GM19035 (cell line): ENCODE measurements around the gene LSM14B.
"Not testable (repeated sequence)": the region's sequence is repeated elsewhere in the genome, so short reads cannot be mapped to it uniquely, and the experiment has no call there.

Experiments used
- ATAC-seq: cut with Tn5 transposase; IDR thresholded peaks from one replicate; pipeline ENCODE4 v1.9.1; 2021; ENCODE audit not compliant: unreplicated experiment

Gene LSM14B

DNA sequence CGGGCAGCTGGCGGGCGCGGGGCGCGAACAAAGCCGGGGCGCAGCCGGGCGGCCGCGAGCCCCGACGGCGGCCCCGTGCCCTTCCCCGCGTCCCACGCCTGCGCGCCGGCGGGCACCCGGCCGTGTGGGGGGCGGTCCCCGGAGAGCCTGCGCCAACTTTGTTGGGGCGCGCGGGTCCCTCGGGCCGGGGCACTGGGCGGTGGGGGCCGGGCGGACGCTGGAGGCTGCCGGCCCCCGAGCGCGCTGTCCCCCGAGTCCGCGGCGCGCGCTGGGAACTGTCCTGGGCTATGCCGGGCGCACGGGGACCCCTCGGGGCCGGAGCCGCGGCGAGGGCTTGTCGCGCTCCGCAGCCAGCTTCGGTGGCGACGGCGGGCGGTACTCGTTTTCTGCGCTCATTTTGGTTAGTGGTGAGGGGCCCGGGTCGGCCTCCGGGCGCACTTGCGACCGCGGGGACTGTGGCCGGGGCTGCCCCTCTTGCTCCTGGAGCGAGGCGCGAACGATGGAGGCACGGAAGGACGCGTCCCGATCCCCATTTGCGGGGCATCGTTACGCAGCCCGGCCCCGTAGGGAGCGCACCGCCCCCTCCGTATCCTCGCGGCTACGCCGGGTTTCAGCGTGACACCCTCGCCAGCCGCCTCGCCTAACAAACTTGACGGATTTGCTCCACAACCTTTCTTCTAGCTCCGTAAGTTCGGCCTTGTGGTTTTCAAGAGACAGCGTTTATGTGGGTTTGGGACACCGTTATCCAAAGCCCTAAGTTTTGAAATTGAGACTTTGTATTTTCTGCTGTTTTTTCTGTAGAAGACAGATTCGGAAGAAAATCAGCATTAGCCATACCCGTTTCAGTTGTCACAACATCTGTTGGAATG lies 21.9 kb downstream of the LSM14B start:
- peak; percentile 28 for ATAC-seq

- ATAC-seq, result no peak
These were observed 23.4 kb downstream of the LSM14B start for GRCh38 chr20:62145688-62146018.

DNA sequence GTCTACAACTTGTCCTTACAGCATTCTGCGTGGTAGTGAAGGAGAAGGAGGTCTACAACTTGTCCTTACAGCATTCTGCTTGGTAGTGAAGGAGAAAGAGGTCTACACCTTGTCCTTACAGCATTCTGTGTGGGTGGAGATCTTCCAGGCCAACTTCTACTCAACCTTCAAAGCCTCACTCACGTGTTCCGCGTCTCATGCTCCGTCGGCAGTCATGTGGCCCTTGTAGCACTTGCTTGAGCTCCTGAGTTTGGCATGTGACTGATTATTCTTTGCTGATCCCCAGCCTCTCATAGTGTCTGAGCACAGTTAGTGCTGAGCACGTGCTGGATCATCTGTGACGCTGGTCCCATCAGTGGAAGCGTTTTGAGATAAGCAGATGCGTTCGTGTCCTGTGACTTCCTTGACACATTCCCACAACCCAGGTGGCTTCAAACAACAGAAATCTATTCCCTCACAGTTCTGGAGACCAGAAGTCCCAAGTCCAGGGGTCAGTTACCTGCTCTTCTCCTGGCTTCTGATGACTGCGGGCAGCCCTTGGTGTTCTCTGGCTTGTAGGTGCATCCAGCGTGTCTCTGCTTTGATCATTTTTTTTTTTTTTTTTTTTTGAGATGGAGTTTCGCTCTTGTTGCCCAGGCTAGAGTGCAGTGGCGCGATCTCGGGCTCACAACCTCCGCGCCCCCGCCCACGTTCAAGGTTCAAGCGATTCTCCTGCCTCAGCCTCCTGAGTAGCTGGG lies 23.9 kb downstream of the LSM14B start:
- no peak for ATAC-seq

GRCh38 chr20:62147125-62147524 lies 24.9 kb downstream of the LSM14B start:
- no peak for ATAC-seq

GRCh38 chr20:62147528-62147927 lies 25.3 kb downstream of the LSM14B start:
- ATAC-seq, result no peak

GRCh38 chr20:62148383-62148782 lies 26.1 kb downstream of the LSM14B start:
- not testable (repeated sequence) for ATAC-seq

- ATAC-seq, result no peak
These were observed 26.6 kb downstream of the LSM14B start for GRCh38 chr20:62148908-62149314.

DNA sequence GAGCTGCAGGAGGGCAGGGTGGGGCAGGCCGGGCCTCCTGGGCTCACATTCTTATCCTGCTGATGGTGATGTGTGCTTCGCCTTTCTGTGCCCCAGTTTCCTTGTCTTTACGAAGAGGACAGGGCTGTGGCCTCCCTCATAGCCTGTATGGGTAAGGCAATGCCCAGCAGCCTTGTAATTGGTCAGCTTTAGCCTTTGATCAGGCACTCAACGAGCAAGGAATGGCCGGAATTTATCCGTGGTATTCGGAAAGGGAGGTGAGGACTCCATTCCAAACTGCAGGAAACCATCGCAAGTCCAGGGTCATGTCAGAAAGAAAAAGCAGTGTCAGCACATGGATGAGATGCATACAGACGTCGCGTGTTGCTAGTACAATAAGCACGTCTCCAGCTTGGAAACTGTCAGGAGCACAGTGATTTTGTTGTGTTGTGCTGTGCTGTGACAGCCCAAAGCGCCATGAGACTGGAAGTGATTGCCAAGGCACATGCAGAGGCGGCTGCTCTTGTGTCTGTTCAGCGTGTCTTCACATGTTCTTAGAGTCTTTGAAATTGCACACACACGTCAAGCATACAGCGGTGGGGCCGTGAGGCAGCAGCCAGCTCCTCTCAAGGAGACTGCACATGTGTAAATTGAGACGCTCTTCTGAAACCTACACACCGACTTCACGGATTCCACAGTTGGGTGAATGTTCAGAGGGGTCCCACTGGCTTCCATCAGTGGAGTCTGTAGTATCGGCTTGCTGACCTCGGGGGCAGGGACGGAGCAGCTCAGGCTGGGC lies 27.4 kb downstream of the LSM14B start:
- no peak for ATAC-seq

DNA sequence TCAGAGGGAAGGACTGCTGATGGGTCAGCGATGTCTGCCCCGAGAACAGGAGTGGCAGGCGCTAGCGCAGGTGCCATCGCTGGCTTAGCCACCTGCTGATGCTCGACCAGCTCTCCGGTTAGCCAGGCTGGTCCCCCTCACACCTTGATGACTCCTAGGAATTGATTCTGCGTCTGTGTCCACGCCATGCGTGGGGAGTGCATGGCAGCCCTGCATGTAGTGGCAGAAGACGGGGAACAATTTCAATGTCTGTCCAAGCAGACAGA lies 28.0 kb downstream of the LSM14B start:
- ATAC-seq, result no peak

DNA sequence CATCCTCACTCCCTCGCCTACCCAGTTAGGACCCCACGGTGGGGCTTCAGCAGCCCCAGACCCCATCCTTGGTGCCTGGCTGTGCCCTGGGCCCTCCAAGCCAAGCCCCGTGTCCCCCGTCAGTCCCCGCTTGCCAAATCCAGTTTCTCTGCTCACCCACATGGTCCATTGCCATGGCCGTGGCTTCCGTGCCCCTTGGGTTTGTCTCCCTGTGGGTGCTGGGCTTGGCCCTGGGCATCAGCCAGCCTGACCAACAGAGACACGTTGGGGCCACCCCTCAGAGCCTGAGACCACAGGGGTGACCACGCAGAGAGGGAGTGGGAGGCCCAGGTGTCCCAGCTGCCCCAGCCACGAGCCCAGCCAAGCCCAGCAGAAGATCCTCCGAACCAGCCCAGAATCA lies 28.9 kb downstream of the LSM14B start:
- ATAC-seq, result no peak

GRCh38 chr20:62151835-62152364 lies 29.6 kb downstream of the LSM14B start:
- no peak for ATAC-seq

DNA sequence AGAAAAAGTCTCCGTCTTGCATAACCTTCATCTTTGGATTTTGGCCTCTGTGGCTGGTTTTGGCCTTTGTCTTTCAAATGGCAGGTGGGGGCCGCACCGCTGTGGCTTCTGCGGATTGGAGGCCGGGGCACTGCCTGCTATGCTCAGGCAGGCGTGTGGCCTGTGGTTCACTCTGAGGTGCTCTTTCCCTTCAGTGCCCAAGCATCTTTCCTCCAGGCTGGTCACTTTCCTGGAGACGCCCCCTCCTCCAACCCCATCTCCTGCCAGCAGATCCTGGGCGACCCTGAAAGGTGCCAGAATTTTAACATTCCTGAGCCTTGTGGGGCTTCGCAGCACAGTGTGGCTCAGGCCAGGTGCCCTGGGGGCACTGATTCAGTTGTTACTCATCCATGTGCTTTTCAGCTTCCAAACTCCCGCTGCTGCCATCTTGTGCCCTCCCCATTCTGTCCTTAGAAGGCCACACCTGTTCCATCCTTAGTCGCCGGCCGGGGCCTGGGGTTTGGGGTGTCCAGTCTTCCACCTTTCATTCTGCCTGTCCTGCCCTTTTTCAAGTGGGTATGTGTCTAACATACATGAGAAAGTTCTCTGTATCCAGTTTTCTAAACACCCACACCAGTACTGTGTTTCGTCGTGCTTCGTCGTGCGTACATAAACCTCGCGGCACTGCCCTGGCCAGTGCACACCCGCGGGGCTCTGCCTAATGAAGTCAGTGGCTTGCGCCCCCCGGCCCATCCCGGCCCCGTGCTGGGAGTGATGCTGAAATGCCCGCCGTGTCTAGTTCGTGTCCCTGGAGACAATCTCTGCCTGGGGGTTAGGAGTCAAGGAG lies 33.4 kb downstream of the LSM14B start:
- ATAC-seq, result no peak

DNA sequence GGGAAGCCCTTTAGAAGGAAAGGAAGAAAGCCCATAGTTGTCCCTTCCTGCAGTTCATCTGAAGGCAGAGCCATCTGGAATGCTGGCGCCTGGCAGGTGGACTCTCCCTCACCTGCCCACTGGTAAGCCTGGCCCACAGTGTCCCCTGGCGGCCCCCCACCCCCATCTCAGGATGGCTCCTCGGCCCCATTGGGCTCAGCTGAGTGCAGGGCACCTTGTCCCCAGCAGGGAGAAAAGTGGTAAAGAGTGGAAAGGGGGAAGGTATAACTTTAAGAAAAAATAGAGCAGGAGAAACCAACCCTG lies 33.9 kb downstream of the LSM14B start:
- no peak for ATAC-seq

DNA sequence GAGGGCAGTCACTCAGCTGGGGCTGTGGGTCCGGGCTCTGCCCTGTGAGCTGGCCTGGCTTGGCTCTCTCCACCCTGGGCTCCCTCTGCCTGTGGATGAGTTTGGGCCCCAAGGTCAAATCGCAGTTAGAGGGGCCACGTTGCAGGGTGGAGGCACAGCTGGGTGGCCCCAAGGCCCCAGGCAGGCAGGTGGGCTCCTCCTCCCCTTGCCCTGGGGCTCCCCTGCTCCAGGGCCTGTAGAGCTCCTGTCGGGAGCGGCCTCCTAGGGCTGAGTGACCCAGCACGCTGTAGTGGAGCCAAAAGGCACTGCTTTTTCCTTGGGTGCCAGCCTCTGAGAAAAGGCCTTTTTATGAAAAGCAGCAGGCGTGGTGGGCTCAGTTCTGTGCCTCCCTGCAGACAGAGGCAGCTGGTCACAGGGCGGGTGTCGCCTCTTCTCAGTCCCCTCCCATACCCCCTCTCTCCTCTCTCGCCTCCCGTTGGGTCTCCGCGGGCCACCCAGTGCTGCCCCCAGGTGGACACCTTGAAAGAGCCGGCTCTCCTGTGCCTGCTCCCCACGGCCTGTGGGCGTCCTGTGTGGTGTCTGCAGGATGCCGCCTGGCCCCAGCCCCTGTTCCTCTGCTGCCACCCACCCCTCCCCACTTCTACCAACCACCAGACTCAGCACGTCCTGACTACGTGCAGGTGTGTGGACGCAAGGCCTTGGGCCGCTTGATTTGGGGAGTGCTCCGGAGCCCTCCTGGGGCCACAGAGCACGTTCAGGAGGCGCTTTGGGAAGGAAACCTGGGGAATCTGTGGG lies 34.5 kb downstream of the LSM14B start:
- ATAC-seq, result no peak

GRCh38 chr20:62157387-62158087 lies 35.3 kb downstream of the LSM14B start:
- no peak for ATAC-seq

GRCh38 chr20:62158088-62158400 lies 35.8 kb downstream of the LSM14B start:
- no peak for ATAC-seq

- no peak for ATAC-seq
These were observed 36.3 kb downstream of the LSM14B start for GRCh38 chr20:62158541-62158940.

DNA sequence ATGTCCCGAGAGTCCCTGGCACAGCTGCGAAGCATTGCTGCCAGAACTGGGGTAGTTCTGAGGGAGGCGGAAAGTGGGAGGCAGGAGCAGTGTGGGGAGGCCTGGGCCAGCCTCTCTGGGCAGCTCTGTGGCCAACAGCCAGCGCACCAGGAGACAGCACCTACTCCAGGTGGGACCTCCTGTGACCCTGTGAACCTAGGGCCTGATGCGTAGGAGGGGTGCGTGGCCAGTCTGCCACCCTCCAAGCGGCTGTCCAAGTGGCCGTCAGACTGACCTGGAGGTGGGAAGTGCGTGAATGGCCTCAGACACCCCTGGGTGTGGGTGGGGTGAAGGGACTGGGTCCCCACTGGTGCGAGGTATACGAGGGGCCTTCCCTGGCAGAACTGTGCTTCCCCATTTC lies 36.8 kb downstream of the LSM14B start:
- ATAC-seq, result no peak

DNA sequence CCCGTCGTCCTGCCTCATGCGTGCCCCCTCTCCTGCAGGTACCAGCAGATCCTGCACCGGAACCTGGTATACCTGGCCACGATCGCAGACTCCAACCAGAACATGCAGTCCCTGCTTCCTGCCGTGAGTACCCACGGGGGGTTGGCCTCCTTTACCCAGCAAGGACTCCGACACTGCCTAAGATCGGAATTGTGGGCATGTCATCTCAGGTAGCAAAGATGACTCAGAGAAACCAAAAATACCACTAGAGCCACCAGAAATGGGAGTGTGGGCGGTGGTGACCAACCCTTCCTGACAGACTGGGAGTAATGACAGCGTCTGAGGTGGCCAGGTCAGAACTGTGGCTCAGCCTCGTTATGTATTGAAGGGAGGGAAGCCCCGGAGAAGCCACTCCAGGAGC lies 37.6 kb downstream of the LSM14B start:
- ATAC-seq, result no peak

DNA sequence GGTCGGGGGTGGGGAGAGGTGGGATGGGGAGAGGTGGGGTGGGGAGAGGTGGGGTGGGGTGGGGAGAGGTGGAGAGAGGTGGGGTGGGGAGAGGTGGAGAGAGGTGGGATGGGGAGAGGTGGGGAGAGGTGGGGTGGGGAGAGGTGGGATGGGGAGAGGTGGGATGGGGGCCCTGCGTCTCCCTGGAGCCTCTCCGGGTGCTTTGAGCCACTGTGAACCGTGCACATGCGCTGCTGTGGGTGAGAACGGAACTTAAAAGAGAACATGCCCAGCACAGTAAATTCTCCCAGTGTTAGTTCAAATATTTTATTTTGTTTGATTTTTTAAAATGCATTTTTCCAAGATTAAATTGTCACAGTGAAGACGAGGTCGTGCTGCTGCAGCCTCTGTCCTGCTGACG lies 38.0 kb downstream of the LSM14B start:
- ATAC-seq, result no peak
